Cerebellar nuclear complex (tissue), 1 donor: ENCODE measurements around the gene NEDD4.
"Not testable (repeated sequence)": the region's sequence is repeated elsewhere in the genome, so short reads cannot be mapped to it uniquely, and the experiment has no call there.

Experiments
- DNase-seq, 2 experiments: peaks; one replicate each; lab custom pipeline; 2025; lab: John Stamatoyannopoulos, UW

The NEDD4 gene

DNA sequence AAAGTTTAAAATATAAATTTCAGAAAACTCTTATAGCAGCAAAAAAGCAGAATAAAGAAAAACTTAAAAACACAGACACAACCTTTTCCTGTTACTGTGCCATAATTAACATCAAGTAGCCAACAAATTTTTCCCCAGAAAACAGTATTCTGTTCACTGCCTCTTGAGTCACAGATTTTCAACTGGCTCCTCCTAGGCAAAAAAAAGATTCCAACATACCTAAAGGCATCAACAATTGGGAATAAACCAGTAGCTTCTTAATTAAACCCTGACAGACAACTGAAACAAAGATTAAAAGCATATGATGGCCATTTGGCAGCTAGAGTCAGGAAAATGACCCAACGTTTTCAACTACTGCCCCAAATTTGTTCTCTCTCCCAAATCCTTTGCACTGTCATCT lies 10.9 kb upstream of the NEDD4 start:
- DNase-seq = not testable (repeated sequence)

DNA sequence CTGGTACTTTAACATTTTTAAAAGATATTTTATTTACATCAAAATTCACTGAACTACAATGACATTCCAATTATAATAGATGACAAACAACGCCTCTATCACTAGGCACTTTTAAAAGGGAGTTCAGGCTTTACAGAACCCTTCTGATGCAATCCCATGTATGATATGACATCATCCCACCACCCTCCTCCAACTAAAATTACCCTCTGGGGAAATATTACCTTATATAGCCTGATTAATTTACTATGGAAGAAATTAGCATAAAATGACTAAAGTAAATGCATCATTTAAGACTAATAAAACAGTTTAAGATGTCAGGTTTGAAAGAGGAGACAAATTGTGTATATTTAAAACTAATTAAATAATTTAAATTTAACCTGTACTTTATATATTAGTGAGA lies 10.4 kb upstream of the NEDD4 start:
- not testable (repeated sequence) for DNase-seq

DNA sequence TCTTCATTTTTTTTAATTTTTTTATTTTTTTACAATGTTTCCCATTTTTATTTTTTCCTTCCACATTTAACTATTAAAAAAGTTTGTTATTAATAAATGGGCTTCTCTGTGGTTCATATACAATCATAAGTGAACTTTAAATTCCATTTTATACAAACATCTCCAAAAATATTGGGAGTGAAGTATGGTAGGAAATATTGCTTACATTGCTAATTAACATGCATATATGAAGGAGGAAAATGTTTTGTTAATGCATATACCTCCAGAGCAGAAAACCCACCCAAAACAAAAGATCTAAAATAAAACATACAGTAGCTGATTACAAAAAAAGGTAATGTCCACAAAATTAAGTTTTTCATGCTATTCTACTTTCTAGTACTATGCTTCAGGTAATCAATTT lies 9.9 kb upstream of the NEDD4 start:
- not testable (repeated sequence) for DNase-seq

DNA sequence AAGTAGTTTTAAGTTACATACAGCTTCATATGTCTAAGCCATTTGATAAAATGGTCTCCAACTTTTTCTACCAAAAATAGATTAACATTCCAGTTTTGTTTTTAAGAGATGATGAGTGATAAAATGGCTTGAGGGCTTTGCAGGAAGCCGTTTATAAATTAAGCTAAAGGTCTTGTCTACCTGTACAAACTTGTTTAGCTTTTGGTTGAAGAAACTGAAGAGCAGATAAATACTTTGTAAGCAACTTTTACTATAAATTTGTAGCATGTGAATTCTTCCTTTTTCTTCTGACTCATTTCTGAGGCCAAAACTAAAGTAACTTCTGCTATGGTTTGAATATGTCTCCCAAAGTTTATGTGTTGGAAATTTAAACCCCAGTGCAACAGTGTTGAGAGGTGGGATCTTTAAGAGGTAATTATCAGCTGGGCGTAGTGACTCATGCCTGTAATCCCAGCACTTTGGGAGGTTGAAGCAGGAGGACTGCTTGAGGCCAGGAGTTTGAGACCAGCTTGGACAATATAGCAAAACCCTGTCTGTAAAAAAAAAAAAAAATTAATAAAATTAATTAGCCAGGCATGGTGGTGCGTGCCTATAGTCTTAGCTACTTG lies 8.2 kb upstream of the NEDD4 start:
- DNase-seq = no peak

DNA sequence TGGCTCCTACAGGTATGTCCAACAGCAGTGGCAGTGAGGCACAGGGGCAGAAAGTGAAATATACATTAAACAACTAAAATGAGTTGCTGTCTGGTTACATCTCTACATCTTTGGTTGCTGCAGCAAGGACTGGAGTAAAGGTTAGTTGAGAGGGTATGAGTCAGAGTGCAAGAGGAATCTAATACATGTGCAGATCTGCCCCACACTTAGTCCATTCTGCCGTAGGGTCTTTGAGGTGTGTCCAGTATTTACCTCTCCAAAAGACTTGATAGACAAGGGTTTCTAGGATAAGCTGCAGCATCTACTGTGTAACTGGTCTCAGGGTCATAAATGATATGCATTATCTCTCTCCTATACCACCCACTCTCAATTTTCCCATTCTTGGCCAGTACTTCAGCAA lies 6.2 kb upstream of the NEDD4 start:
- no peak for DNase-seq

DNA sequence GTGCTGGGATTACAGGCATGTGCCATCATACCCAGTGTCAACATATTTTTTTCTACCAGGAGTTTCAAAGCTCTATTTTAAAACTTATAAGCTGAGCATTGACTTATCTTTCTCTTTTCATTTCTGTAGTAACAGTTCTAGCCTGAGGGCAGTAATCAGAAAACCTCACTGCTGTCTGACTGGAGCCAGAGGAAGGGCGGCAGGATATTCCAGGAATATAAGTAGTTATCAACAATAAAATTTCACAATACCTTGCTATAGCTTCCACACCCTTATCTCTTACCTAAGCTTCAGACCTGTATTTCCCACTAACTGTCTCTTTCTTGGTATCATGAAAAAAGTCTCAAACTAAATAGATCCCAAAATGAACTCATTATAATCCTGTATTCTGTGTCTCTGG lies 5.1 kb upstream of the NEDD4 start:
- DNase-seq = no peak

DNA sequence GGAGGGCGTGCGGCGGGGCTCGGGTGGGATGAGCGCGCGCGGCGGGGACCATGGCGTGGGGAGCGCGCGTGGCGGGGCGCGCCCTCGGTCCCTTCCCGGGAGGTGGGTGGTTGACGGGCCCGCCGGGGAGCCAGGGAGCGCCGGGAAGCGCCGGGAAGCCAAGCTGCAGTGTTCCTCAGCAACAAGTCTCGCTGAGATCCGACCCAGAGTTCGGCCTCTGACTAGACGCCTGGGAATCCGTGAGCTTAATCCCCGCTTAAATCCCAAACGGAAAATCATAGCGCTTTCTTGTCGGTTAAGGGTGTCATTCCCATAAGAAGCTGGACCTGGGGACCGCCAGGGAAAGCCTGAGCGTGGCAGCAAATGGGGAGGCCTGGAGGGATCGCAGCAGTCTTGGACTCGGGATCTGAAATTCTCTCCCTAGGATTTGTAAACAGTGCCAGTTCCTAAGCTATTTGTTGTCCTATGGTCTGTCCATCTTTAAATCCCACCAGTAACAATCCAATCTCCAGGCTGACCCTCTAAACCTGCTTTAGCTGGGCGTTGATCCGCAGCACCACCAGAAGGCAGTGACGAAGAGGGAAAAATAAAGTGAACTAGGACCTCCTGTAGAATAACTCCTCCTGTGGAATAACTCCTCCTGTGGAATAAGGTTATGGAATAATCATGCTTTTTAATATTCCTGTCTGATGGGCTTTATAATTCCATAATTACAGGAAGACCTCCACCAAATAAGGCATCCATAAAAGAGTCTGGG lies 570 bp upstream of the NEDD4 start:
- no peak for DNase-seq

DNA sequence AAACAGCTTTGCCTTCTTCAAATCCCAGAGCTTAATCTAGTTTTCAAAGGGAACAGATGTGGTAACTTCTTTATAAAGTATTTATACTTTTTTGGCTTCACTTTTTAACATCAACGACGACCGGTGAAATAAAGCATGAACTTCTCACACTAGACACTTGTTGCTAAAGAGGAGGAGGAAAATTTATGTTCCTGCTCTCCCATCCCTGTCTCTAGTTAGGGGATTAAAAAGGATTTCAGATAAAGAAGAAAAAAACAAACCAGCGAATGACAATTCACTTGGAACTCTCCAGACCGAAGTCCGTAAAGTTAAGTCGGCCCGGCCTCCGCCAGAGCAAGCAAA lies 672 bp downstream of the NEDD4 start:
- no peak for DNase-seq

DNA sequence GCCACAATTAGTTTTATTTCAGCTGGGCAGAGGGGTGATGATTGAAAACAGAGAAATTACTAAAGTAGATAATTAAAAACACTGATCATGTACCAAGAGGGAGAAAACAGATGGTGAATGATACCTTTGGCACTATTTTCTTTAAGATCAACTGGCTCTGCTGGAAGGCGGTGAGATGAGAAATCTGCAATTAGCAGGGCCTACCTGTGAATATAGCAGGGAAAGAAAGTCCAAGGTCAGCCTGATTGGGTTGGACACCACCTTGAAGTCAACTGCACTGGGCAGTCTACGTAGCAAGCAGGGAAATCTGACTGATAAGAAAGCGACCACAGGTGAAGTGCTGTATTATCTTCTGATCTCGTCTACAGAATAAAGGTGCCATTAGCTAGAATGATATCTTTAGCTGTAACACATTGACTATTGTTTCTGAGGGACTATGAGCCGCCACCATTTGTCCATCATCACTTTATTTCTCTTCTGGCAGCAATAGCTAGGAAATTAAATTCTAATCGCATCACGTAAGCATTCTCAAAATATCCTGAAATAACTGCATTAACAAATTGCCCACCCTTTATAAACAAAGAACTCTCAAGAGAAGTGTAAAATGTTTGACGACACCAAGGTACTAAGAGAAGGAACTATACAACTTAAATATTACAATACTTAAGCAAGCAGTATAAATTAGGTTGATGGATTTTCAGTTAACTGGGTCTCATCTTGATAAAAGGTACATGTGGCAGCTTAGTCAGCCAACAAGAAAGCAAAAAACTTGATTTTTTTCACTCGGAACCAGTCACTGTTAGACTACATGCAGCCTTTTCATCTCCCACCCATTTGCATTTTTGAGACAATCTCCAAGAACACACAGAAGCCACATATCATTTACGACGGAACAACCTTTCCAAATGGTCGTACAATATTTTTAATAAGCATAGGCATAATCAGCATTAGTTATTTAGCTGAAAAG lies 1.3 kb downstream of the NEDD4 start:
- DNase-seq = no peak

DNA sequence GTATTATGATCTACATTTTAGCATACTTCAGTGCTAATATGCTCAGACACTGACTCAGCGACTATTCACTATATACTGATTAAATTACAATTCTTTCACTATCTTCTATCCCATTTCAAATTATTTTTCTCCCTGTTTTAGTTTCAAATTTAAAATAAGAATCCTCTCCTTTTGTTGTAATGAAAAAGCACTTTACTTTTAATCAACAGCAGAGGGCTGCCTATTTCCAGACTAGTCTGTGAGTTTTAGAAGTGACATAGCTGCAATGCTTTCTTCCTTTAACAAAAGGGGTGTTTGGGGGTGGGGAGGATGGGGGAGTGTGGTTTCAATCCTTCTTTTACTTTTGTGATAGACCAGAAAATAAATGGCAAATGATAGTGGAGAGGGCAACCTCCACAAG lies 2.4 kb downstream of the NEDD4 start:
- no peak for DNase-seq

DNA sequence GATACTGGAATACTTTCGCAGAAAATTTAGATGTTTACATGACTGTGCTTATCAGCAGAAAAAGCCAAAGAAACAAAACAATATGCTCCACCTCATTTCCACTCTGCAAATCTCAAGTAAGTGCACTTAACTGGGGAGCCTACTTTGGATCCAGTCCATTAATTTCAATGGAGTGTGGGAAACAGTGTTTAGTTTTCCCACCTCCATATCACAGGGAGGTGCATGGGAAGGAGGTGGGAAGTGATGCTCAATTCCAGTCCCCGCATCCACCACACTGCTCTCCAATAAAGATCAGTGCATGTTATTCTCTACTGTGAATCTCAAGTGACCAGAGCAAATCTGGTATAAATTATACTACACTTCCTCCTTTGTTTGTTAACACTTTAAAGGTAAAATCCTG lies 2.9 kb downstream of the NEDD4 start:
- no peak for DNase-seq

DNA sequence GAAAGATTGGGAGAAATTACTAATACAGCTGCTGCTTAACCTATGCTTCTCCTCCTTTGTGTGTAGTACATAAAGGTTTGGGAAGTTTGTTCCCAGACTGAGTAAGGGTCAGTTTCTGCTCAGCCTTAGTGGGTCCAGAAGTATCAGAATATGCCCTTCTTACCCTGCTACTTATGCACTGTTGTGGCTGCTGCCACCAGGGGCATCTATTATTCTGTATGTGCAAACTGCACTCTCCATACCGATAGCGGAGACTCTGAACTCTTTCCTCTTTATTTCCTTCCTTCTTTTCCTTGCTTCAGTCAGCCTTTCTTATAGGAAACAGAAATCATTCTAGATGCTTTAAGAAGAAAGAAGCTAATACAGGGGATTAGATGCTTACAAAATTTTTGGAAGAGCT lies 4.0 kb downstream of the NEDD4 start:
- no peak for DNase-seq

DNA sequence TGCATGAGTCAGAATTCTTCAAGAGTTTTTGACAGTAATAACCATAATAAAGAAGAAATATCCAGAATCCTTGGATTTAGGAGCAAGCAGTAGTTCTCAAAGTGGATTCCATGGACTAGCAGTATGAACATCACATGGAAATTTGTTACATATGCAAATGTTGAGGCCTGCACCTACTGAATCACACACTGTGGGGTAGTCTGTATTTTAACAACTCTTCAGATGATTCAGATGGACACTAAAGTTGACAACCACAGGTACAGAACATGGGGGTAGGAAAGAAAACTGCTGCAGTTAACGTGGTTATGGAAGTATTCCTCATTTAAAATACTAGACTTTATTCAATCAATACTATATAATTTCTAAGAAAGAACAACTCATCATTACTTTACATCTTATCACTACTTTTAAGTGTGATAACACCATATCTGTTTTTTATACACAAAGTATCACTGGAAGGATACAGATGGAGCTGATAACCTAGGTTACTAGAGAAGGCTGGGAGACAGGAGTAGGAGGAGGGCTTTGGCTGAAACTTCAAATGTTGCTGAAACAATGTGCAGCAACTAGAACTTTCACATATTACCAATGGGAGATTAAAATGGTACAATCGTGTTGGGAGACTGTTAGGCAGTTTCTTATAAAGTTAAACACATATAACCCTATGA lies 11.7 kb downstream of the NEDD4 start:
- DNase-seq = no peak

DNA sequence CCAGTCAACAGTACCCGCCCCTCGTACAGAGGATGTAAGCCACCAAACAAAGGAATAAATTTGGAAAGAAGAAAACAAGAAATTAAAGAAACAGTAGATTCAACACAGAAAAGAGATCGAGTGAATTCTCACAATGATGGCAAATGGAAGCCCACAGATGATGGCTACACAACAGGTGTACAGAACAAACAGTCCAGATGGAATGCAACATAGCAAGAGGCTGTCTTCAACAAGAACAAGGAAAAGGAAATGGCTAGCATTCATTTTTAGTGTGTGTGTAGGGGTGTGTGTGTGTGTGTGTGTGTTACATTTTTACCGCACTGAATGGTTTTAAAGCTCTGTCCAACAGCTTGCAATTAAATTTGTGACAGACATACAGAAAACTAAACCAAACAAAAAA lies 12.9 kb downstream of the NEDD4 start:
- no peak for DNase-seq

DNA sequence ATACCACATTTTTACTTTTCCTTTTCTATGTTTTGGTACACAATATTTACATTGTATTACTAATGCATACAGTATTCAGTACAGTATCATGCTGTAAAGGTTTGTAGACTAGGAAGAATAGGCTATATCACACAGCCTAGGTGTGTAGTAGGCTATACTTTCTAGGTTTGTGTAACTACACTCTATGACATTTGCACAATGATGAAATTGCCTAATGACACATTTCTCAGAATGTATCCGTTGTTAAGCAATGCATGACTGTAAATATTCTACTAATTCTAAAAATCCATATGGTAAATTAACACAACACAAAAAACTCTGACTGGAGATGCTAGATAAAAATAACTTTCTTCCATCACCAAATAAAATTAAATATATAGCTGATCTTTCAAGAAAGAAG lies 16.2 kb downstream of the NEDD4 start:
- DNase-seq = no peak

DNA sequence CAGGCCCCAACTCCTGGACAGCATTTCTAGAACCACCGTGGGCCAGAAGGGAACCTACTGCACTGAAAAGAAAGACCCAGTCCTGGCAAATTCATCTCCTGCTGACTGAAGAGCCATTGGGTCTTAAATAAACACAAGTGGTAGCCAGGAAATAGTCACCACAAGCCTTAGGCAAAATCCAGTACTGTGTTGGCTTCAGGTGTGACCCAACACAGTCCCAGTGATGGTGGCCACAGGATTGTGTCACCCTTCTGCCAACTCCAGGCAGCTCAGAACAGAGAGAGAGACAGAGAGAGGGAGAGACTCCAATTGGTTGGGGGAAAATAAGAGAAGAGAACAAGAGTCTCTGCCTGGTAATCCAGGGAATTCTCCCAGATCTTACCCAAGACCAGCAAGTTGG lies 23.1 kb downstream of the NEDD4 start:
- no peak for DNase-seq

DNA sequence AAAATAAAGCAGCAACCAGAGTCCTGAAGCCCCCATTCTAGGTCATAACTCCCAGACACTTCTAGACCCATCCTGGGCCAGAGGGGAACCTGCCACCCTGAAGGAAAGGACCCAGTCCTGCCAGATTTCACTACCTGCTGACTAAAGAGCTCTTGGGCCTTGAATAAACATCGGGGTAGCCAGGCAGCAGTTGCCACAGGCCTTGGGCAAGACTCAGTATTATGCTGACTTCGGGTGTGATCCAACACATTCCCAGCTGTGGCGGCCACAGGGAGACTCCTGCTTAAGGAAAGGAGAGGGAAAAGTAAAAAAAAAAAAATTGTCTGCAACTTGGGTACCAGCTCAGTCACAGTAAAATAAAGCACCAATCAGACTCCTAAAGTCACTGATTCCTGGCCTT lies 23.8 kb downstream of the NEDD4 start:
- DNase-seq = no peak

DNA sequence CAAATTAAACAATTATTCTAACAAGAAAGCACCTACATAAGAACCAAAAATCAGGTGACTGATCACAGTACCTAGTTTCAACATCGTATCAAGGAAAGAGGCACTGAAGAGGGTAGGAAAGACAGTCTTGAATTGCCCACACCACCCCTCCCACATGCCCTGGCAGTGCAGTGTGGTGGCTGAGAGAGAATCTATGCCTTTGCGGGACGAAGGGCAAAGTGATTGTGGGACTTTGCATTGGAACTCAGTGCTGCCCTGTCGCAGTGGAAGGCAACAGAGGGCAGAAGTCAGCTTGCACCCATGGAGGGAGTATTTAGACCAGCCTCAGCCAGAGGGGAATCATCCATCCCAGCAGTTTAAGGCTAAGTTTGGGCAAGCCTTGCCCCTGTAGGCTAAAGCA lies 24.5 kb downstream of the NEDD4 start:
- DNase-seq = no peak

DNA sequence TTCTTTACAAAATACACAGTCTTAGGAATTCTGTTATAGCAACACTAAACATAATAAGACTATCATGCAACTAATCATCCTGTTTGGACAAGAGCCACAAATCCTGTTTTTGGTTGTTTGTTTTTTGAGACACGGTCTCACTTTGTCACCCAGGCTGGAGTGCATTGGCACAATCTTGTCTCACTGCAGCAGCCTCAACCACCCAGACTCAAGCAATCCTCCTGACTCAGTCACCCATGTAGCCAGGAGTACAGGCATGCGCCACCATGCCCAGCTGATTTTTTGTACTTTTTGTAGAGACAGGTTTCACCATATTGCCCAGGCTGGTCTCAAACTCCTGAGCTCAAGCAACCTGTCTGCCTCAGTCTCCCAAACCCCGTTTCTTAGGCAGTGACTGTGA lies 28.3 kb downstream of the NEDD4 start:
- DNase-seq = no peak

DNA sequence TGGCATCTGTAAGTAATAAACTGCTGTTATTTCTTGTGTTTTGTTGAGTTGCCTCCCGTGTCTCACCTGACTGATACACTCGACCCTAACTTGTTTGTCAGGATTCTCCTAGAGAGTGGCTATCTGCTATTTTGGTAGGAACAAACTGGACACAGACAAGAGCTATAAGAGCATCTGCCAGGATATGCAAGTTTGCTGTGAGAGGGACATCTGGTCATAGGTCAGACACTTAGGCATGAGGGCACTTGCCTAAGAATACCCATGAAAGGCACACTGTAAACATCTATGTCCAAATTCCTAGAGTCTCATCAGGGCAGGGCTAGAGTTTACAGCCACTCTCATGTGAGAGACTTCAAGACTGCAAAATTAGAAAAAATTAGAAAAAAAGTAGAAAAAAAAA lies 32.5 kb downstream of the NEDD4 start:
- no peak for DNase-seq

DNA sequence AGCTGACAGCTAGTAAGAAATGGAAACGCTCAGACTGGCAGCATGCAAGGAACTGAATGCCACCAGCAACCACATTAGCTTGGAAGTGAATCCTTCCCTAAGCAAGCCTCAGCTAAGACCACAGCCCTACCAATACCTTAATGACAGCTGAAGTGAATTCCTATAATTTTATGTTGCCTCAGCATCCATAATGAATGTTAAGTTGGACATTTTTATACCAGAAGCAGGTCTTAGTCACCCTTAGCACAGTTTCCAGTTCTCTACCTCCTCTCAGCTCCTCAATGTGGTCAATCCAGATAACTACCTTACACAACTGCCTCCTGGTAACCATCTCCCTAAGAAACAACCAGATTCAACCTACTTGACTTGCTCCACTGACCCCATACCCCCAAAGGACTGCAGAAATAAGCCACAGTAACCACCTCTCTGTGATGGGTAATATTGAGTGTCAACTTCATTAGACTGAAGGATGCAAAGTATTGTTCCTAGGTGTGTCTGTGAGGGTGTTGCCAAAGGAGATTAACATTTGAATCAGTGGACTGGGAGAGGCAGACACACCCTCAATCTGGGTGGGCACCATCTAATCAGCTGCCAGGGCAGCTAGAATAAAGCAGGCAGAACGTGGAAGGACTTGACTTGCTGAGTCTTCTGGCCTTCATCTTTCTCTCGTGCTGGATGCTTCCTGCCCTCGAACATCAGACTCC lies 33.5 kb downstream of the NEDD4 start:
- no peak for DNase-seq

DNA sequence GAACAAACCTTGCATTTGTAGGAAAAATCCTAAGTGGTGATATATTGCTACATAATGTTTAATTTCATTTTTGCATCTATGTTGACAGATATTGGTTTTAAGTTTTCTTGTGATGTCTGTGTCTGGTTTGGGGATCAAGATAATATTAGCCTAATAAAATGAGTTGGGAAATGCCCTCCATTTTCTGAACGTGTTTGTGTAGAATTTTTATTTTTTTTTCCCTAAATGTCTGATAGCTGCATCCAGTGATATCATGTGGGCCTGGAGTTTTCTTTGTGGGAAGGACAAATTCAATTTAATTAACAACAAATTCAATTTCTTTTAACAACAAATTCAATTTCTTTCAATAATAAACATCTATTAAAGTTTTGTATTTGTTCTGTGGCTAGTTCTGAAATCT lies 35.1 kb downstream of the NEDD4 start:
- no peak for DNase-seq
